Measurements from ENCODE around the gene RRH. TPM values are rescaled to one million over a fixed set of nuclear protein-coding genes. Genes with fewer than 3 reads are reported as not detected.
"Not testable (repeated sequence)": the region's sequence is repeated elsewhere in the genome, so short reads cannot be mapped to it uniquely, and the experiment has no call there.

RRH gene
- total and polyA plus RNA-seq, 2 donors: 0.05 to 0.11 TPM

DNA sequence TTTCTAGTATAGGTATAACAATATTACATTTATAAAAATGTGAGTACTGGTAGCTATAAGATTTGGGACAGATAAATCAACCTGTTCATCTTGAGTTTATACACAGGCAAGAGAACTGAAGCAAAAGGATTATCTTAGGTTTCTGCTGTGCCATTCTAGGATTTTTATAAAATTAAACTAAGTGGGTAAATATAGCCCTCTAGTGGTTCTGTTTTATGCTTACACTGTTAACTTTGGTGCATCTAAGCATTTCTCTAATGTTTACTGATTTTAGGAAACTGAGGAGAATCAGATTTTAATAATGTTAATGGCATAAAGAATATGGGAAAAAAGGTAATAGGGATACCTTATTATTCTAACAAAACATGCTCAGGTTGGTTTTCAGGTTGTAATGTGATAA, 1.1 kb upstream of the RRH start:
- DNase-seq (ENCODE audit: low read depth in 6 of 9, low spot score in 9 of 9): peak in 2 of 9 donors; percentile 22 to 38
- Histone ChIP-seq H3K27me3 (ENCODE audit: control insufficient read depth in 2 of 2, insufficient read depth in 1 of 2, low read length in 1 of 2) (no peaks in the 10 kb centered on the region), H3K4me3 (ENCODE audit: low read length in 2 of 2) (no peak overlapping the region), H3K9me3 (ENCODE audit: control insufficient read depth in 2 of 2, insufficient read depth in 1 of 2, low read length in 1 of 2) (no peaks in the 10 kb centered on the region), H3K36me3 (ENCODE audit: control insufficient read depth in 2 of 2, insufficient read depth in 2 of 2, low read length in 1 of 2) (peaks cover 3 to 22% of the 10 kb centered on the region in 2 donors), H3K27ac (ENCODE audit: low read depth in 1 of 2, low read length in 1 of 2) (no peak overlapping the region), H3K4me1 (ENCODE audit: control insufficient read depth in 2 of 2, insufficient read depth in 2 of 2, low read length in 2 of 2) (no peaks in the 10 kb centered on the region)

DNA sequence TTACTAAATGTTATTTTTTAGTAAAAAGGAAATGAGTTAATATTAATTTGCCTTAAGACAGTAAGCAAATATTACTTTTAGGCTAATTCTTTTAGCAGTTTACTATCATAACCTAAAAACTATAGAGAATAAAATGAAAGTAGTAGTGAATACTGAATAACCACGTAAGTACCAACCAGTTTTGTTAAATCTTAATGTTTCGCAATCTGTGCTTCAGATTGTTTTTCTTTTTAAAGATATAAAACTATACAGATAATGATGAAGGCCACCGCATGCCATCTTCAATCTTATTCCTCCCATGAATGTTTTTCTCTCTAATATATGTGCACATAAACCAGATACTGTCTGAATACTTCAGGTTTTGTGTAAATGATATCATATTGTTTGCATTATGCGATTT, 6.0 kb downstream of the RRH start:
- H3K27me3 ChIP-seq (ENCODE audit: control insufficient read depth in 2 of 2, insufficient read depth in 1 of 2, low read length in 1 of 2): no peaks in the 10 kb centered on the region
- H3K9me3 ChIP-seq (ENCODE audit: control insufficient read depth in 2 of 2, insufficient read depth in 1 of 2, low read length in 1 of 2): no peaks in the 10 kb centered on the region
- WGBS: 99% methylated on average over 4 of the region's 4 CpGs
- no peaks in the 10 kb centered on the region for H3K4me1 ChIP-seq (ENCODE audit: control insufficient read depth in 2 of 2, insufficient read depth in 2 of 2, low read length in 2 of 2)
- H3K27ac ChIP-seq (ENCODE audit: low read depth in 1 of 2, low read length in 1 of 2): no peak overlapping the region
- no peak overlapping the region for H3K4me3 ChIP-seq (ENCODE audit: low read length in 2 of 2)
- DNase-seq (ENCODE audit: low read depth in 6 of 9, low spot score in 9 of 9): no peak
- no peaks in the 10 kb centered on the region for H3K36me3 ChIP-seq (ENCODE audit: control insufficient read depth in 2 of 2, insufficient read depth in 2 of 2, low read length in 1 of 2)

DNA sequence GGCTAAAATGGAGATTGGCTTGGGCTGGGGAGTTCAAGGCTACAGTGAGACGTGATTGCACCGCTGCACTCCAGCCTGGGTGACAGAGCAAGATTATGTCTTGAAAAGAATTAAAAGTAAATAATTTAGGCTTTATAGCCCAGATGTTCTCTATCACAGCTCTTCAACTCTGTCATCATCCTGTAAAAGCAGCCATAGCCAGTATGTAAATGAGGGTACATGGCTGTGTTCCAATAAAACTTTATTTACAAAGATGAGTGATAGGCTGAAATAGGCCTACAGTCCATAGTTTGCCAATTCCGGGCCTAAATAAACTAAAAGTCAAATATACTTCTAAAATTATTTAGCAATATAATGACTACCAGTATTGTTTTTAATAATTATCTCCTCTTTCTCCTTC, 9.2 kb downstream of the RRH start:
- no peak for DNase-seq (ENCODE audit: low read depth in 6 of 9, low spot score in 9 of 9)
- Histone ChIP-seq H3K4me1 (ENCODE audit: control insufficient read depth in 2 of 2, insufficient read depth in 2 of 2, low read length in 2 of 2) (no peaks in the 10 kb centered on the region), H3K9me3 (ENCODE audit: control insufficient read depth in 2 of 2, insufficient read depth in 1 of 2, low read length in 1 of 2) (no peaks in the 10 kb centered on the region), H3K27me3 (ENCODE audit: control insufficient read depth in 2 of 2, insufficient read depth in 1 of 2, low read length in 1 of 2) (no peaks in the 10 kb centered on the region), H3K4me3 (ENCODE audit: low read length in 2 of 2) (no peak overlapping the region), H3K27ac (ENCODE audit: low read depth in 1 of 2, low read length in 1 of 2) (no peak overlapping the region), H3K36me3 (ENCODE audit: control insufficient read depth in 2 of 2, insufficient read depth in 2 of 2, low read length in 1 of 2) (no peaks in the 10 kb centered on the region)
- 100% methylated on average over 3 of the region's 3 CpGs for WGBS

DNA sequence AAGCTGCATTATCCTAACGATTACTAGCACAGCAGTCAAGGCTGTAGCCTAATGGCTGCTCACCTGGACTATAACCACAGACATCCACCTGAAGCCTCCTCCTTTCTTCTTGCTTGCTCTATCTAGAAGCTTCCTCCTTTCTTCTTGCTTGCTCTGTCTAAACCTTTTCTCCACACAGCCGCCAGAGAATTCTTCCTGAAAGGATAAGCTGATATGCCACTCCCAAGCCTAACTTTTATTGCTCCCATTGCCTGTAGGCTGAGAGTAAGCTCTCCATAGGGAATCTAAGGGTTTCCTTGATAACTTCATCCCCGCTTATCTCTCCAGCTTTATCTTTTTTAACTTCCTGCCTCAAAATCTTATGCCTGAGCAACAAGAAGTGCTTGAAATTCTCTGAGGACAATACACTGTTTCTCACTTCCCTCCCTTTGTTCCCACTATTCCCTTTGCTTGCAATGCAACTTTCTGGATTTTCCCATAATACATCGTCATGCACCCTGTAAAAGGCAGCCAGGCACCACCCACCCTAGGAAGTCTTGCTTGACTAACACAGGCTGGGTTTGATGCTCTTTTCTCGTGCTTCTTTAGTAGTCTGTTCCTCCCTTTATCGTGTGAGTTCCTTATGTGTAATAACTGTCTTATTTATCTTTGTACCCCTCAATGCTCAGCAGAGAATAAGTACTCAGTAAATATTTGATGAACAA, 18.8 kb downstream of the RRH start:
- no peak for DNase-seq (ENCODE audit: low read depth in 6 of 9, low spot score in 9 of 9)
- 76% methylated on average over 6 of the region's 6 CpGs for WGBS

DNA sequence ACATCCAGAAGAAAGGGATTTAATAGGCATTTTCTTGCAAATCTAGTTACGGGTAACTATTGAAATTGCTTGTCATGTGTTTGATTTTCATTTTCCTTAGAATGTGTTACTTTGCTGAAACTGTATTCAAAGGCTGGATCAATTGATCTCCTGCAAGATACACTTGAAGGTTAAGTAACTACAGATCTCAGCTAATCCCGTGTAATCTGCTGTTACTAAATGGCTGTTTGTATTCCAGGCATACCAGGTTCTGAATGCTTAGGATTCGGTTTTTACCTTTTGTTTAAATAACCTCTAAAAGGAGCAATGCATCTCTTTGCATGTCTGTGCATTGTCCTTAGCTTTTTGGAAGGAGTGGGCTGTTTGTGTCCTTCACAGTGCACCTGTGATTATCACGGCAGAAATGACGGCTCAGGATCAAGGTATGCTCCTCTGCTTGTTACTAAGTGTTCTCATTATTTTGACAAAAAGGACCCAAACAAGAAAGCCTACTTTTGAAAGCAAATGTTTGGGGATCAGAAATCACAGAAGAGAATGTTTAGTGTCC, 20.2 kb downstream of the RRH start, which contains the start of gene LRIT3:
TSS of gene LRIT3 (plus strand) at position 212 of the 547 bp plus-strand sequence. CDS start at position 307, 95 bp downstream.
- WGBS: 96% methylated on average over 5 of the region's 5 CpGs

More for the DNA sequence above, 18.8 kb downstream of the RRH start:
- H3K36me3 ChIP-seq (ENCODE audit: control insufficient read depth in 2 of 2, insufficient read depth in 2 of 2, low read length in 1 of 2): no peaks in the 10 kb centered on the region
- H3K9me3 ChIP-seq (ENCODE audit: control insufficient read depth in 2 of 2, insufficient read depth in 1 of 2, low read length in 1 of 2): no peaks in the 10 kb centered on the region
- no peak overlapping the region for H3K4me3 ChIP-seq (ENCODE audit: low read length in 2 of 2)
- no peaks in the 10 kb centered on the region for H3K4me1 ChIP-seq (ENCODE audit: control insufficient read depth in 2 of 2, insufficient read depth in 2 of 2, low read length in 2 of 2)
- no peak overlapping the region for H3K27ac ChIP-seq (ENCODE audit: low read depth in 1 of 2, low read length in 1 of 2)
- H3K27me3 ChIP-seq (ENCODE audit: control insufficient read depth in 2 of 2, insufficient read depth in 1 of 2, low read length in 1 of 2): no peaks in the 10 kb centered on the region

DNA sequence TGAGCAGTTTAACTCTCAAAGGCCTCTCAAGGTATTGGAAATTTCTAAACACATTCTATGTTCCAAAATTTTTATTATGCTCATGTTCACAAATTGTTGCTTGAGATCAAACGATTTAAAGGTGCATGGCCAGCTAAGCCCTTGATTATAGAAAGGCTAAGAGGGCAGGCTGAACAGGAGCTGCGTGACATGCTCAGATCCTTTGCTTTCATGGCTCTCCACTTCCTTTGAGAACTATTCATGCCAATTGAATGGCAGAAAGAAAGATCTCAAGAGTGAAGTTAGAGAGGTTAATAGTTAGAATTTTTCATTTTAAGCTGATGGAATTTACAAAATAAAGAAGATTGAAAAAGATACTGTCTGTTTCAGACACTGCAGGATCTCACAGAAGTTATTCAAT, 20.7 kb downstream of the RRH start:
- H3K4me3 ChIP-seq (ENCODE audit: low read length in 2 of 2): no peak overlapping the region
- H3K36me3 ChIP-seq (ENCODE audit: control insufficient read depth in 2 of 2, insufficient read depth in 2 of 2, low read length in 1 of 2): no peaks in the 10 kb centered on the region
- no peaks in the 10 kb centered on the region for H3K4me1 ChIP-seq (ENCODE audit: control insufficient read depth in 2 of 2, insufficient read depth in 2 of 2, low read length in 2 of 2)
- no peaks in the 10 kb centered on the region for H3K9me3 ChIP-seq (ENCODE audit: control insufficient read depth in 2 of 2, insufficient read depth in 1 of 2, low read length in 1 of 2)
- H3K27me3 ChIP-seq (ENCODE audit: control insufficient read depth in 2 of 2, insufficient read depth in 1 of 2, low read length in 1 of 2): no peaks in the 10 kb centered on the region
- WGBS: 94% methylated on average over 2 of the region's 2 CpGs
- DNase-seq (ENCODE audit: low read depth in 6 of 9, low spot score in 9 of 9): no peak
- no peak overlapping the region for H3K27ac ChIP-seq (ENCODE audit: low read depth in 1 of 2, low read length in 1 of 2)

More for the DNA sequence above, 20.2 kb downstream of the RRH start, which contains the start of gene LRIT3:
- Histone ChIP-seq H3K27me3 (ENCODE audit: control insufficient read depth in 2 of 2, insufficient read depth in 1 of 2, low read length in 1 of 2) (no peaks in the 10 kb centered on the region), H3K4me3 (ENCODE audit: low read length in 2 of 2) (no peak within 1 kb of the TSS), H3K9me3 (ENCODE audit: control insufficient read depth in 2 of 2, insufficient read depth in 1 of 2, low read length in 1 of 2) (no peaks in the 10 kb centered on the region), H3K36me3 (ENCODE audit: control insufficient read depth in 2 of 2, insufficient read depth in 2 of 2, low read length in 1 of 2) (no peaks in the 10 kb centered on the region), H3K27ac (ENCODE audit: low read depth in 1 of 2, low read length in 1 of 2) (no peak within 1 kb of the TSS), H3K4me1 (ENCODE audit: control insufficient read depth in 2 of 2, insufficient read depth in 2 of 2, low read length in 2 of 2) (no peaks in the 10 kb centered on the region)
- no peak for DNase-seq (ENCODE audit: low read depth in 6 of 9, low spot score in 9 of 9)

DNA sequence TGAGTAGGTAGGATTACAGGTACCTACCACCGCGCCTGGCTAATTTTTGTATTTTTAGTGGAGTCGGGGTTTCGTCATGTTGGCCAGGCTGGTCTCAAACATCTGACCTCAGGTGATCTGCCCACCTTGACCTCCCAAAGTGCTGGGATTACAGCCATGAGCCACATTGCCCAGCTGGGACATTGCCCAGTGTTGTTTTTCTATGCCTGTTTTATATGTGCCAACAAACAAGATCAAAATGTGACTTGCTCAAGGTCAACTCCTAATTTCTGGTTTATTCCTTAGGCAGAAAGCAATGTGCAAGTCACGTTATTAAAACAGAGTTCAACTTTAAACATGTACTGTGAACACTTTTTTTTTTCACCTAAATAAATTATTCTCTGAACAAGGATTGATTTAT, 22.8 kb downstream of the RRH start:
- Histone ChIP-seq H3K27ac (ENCODE audit: low read depth in 1 of 2, low read length in 1 of 2) (no peak overlapping the region), H3K27me3 (ENCODE audit: control insufficient read depth in 2 of 2, insufficient read depth in 1 of 2, low read length in 1 of 2) (no peaks in the 10 kb centered on the region), H3K9me3 (ENCODE audit: control insufficient read depth in 2 of 2, insufficient read depth in 1 of 2, low read length in 1 of 2) (no peaks in the 10 kb centered on the region), H3K4me1 (ENCODE audit: control insufficient read depth in 2 of 2, insufficient read depth in 2 of 2, low read length in 2 of 2) (no peaks in the 10 kb centered on the region), H3K36me3 (ENCODE audit: control insufficient read depth in 2 of 2, insufficient read depth in 2 of 2, low read length in 1 of 2) (no peaks in the 10 kb centered on the region), H3K4me3 (ENCODE audit: low read length in 2 of 2) (no peak overlapping the region)
- no peak for DNase-seq (ENCODE audit: low read depth in 6 of 9, low spot score in 9 of 9)
- WGBS: 85% methylated on average over 5 of the region's 5 CpGs

DNA sequence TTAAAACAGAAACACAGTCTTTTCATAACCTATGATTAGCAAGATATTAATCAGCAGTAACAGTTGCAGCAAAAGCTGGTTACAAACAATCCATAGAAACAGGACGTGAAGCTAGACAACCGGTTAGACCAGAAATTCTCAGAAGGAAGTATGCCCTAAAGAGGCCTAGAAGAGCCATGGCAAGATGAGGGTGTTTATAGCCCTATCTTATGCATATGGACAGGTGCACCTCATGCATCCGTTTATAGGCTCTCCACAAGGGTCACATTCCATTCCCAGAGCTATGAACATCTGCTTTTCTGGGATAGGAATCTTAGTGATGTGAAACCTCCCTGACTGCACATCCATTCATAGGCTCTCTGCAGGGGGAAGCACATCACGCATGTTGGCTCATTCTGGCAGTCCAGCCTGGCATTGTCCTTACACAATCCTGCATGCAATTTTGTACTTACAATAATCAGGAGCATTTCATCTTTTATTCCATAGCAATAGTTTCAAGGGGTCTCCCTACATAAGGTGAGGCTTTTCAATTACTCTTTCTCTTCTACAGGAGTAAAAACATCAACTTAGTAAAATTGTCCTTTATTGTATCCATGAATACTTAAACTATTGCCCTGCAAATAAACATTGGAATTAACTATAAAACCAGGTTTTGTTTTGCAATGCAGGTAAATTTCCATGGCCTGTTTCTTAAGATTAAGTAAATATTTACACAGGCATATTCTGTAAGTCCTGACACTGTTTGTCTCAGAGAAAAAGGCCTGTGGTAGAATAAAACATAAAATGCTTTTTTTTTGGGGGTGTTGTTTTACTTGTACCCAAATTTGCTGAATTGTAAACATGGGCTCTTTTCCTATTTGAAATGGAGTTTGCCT, 31.9 kb downstream of the RRH start:
- H3K36me3 ChIP-seq (ENCODE audit: control insufficient read depth in 2 of 2, insufficient read depth in 2 of 2, low read length in 1 of 2); H3K9me3 ChIP-seq (ENCODE audit: control insufficient read depth in 2 of 2, insufficient read depth in 1 of 2, low read length in 1 of 2); H3K4me3 ChIP-seq (ENCODE audit: low read length in 2 of 2); H3K27me3 ChIP-seq (ENCODE audit: control insufficient read depth in 2 of 2, insufficient read depth in 1 of 2, low read length in 1 of 2); H3K4me1 ChIP-seq (ENCODE audit: control insufficient read depth in 2 of 2, insufficient read depth in 2 of 2, low read length in 2 of 2); DNase-seq (ENCODE audit: low read depth in 6 of 9, low spot score in 9 of 9); H3K27ac ChIP-seq (ENCODE audit: low read depth in 1 of 2, low read length in 1 of 2): not testable (repeated sequence)
- WGBS: 98% methylated on average over 4 of the region's 4 CpGs

DNA sequence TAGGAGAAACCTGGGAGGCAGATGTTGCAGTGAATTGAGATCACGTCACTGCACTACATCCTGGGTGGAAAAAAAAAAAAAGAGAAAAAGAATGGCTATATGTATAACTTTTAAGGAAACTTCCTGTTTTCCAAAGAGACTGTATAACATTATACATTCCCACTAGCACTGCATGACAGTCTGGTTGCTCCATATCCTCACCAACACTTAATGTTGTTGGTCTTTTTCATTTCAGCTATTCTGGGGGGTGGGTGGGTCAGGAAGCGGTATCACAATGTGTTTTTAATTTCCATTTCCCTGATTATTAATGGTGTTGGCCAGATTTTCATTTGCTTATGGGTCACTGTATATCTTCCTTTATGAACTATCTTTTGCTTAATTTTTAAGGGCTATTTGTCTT, 33.5 kb downstream of the RRH start:
- Histone ChIP-seq H3K9me3 (ENCODE audit: control insufficient read depth in 2 of 2, insufficient read depth in 1 of 2, low read length in 1 of 2) (peaks cover 0 to 2% of the 10 kb centered on the region in 2 donors), H3K4me3 (ENCODE audit: low read length in 2 of 2) (no peak overlapping the region), H3K4me1 (ENCODE audit: control insufficient read depth in 2 of 2, insufficient read depth in 2 of 2, low read length in 2 of 2) (no peaks in the 10 kb centered on the region), H3K27ac (ENCODE audit: low read depth in 1 of 2, low read length in 1 of 2) (no peak overlapping the region), H3K36me3 (ENCODE audit: control insufficient read depth in 2 of 2, insufficient read depth in 2 of 2, low read length in 1 of 2) (no peaks in the 10 kb centered on the region), H3K27me3 (ENCODE audit: control insufficient read depth in 2 of 2, insufficient read depth in 1 of 2, low read length in 1 of 2) (no peaks in the 10 kb centered on the region)
- no peak for DNase-seq (ENCODE audit: low read depth in 6 of 9, low spot score in 9 of 9)
- whole genome bisulfite sequencing: 100% methylated on average over 2 of the region's 2 CpGs

Measured in thymus (tissue), 11 donors.